Muscle of back (tissue), 11 donors: ENCODE measurements around the gene CABLES2. TPM values are rescaled to one million over a fixed set of nuclear protein-coding genes. Genes with fewer than 3 reads are reported as not detected.

Source experiments
- DNase-seq, 3 donors: peaks; one replicate each; pipeline versions ENCODE4 v3.0.0 to v3.0.0-alpha.2; 2013
- polyA plus RNA-seq, 10 donors: library from polyadenylated mRNA; unstranded; fragments of 120-200 nt; gene quantifications; one replicate each; pipeline ENCODE4 v1.2.1, GENCODE V29; 2013; ENCODE audit not compliant: insufficient read length in 10 of 10

The CABLES2 gene
- polyA plus RNA-seq, 10 donors = 4.0 to 8.0 (median 5.2) TPM

GRCh38 chr20:62372042-62372993, 34.8 kb downstream of the CABLES2 start:
- no peak for DNase-seq

GRCh38 chr20:62371588-62372041, 35.5 kb downstream of the CABLES2 start:
- no peak for DNase-seq

DNA sequence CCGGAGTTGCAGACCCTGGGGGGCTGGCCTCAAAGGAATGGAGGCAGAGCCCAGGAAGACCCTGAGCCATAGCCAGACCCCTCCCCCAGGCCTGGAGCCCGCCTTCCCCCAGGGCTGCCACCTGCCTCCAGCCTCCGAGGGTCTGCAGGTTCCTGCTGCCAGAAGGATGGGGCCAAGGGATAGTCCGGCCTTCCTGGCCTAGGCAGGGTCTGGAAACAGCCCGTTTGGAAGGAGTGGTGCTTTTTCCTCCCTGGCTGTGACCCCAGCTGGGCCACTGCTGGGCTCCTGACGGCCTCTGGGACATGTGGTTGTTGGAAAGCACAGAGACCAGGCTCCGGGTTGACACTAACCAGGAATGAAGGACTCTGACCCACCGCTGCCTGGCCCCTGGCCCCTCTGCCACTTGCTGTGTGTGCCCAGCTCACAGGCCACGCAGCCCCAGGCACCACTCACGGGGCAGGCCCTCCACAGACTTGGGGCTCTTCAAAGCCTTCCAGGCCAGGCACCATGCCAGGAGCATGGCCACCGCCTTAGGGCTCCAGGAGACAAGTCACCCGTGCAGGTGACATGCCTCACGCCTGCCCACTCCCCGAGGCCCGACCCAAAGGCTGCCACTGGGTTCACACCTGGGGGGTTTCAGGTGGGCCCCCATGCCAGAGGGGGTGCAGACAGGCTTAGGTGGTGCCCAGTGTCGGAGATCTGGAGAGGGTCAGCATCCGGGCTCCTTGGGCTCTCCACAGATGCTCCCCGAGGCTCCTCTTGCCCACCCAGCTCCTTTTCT, 36.1 kb downstream of the CABLES2 start:
- no peak for DNase-seq

DNA sequence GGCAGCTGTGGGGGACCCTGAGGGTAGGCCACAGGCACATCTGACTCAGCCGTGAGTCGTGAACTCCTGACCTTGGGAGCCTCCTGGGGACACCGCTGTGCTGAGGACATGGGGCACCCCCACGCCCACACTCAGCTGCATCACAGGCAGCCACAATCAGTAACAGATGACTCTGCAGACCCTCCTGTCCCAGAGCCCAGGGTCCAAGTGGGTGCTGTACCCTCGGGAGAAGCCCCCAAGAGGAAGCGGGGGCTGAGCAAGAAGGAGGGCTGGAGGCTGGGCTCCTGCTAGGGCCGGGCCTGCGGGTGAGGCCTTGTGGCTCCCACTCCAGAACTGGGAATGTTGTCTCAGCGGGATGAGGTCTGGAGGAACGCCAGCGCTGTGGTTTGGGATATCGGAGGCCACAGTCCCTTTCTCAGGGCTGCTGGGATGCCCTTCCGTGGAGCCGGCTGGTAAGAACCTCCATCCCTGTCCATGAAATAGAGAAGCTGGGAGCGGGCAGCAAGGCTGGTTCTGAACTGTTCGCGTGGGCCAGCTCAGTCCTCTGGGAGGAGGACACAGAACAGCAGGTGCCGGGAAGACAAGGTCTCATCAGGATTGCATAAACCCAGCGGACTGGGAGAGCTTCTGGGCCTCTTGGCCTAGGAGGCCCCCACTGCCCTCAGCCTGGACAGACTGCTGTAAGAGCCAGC, 36.8 kb downstream of the CABLES2 start:
- no peak for DNase-seq

DNA sequence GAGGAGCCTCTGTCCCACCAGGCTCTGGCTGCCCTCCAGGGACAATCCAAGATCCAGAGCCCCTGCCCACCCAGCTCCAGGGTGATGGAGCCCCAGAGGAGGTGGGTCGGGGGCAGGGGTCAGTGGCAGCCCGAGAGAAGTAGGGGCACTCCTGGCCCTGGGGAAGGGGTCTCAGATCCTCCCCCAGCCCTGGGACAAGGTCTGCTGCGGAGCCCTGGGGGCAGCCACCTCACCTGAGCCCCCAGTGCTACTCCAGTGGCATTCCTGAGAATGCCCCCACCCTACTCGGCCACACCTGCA, 37.3 kb downstream of the CABLES2 start:
- no peak for DNase-seq

DNA sequence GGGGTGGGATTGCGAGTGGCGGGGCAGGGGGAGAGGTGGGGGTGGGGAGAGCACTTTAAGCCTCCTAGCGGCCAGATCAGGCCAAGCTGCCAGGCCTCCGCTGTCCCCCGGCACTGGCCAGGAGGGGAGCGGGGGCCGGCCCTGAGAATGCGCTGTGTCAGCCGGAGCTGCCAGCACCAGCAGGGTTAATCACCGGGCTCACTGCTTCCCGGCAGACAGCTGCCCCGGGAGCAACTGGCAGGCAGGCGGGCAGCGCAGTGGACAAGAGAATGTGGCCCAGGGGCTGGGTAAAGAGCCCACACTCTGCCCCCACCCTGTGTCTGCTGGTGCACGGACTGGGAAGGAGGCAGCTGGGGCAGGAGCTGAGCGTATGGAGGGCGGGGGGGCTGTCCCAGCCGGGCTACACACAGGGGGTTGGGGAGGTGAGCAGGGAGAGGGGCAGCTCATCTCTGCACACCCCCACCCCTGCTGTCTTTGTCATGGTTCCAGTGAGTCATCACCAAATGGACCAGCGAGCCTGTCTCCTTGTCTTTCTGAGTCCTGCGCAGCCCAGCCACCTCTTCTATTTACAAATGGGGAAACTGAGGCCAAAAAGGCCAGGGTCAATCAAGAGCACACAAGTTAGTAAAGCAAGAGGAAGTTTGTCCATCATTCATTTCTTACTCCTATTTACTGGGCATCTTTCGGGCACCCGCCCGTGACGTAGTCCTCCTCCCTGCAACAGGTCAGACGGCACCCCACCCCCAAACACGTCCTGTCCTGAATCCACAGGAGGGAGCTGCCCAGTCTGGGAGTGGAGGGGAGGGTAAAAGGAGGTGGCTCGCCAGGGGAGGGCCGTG, 37.9 kb downstream of the CABLES2 start:
- peak in 2 of 3 donors; percentile 64 to 76 for DNase-seq

DNA sequence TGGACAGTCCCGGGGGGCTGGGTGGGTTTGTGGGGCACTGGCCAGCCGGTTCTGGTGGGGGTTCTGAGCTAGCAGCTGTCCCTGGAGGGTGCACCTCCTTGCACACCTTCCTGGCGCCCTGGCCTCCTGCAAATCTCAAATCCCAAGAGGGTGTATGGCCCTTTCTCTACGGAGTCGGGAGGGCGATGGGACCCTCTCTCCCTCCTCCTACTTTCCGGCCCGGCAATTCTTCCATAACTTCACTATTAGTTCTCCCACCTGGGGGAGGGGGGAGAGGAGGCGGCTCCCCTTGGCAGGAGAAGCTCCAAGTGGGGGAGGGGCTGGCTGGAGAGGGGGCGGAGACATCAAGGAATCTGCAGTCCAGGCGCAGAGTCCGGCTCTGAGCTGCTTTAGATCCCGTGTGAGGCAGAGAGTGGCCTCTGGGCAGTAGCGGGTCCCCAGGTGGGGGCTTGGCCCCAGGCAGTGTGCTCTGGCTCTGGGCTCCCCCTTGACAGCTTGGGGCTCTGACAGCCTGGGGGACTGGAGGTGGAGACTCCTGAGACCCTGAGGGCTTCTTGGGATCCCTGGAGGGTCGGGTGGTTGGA, 38.6 kb downstream of the CABLES2 start:
- DNase-seq = peak in 1 of 3 donors; percentile 60

DNA sequence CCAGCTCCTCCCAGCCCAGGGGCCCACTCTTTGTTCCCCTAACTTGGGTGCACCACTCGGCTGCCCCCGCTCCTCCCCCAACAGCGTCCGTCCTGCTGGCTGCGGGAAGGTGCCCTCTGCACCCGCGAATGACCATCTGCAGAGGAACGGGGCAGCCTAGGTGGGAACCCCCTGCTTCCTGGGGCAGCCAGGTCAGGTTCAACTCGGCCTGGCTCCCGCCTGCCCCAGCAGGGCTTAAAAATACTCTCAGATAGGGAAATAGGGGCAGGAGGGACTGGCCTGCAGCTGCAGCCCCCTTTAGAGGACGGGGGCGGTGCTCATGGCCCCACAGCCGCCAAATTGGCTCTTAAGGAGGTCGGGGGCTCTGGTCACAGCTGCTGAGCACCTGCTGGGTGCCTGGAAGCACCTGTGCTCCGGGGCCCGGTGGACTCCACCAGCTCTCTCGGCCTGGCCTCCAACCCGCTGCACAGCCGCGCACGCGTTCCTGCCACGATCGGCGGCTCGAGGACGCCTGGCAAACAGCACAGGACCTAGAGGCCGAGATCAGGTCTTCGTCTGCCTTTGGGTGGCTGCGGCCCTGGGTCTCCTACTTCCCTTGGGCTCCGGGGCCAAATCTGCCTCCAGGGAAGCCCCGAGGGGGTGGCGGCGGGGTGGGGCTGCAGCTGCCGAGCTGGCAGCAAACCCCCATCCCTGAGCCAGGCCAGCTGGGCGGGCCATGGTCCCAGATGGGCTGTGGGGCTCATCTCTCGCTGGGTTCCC, 39.3 kb downstream of the CABLES2 start:
- DNase-seq = peak in 1 of 3 donors; percentile 77

DNA sequence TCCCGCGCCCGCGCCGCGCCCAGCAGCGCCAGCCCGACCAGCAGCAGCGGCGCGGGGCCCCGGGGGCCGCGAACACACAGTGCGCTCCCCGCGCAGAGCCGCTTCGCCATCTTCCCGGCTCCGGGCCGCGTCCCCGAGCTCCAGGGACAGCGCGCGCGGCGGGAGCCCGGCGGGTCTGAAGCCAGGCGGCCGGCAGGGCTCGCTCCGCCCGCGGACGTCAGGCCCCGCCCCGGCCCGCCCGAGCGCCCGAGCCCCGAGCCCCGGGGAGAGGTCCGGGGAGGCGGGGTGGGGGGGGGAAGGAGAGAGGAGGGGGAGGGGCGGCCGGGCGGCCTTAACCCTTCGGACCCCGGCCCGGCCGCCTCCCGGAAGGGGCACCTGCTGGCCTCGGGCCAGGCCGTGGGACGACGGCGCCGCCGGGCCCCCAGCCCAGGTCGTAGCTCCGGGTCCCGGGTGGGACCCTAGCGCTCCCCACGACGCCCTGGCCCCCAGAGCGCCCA, 39.9 kb downstream of the CABLES2 start, which contains the start of gene LAMA5:
TSS of gene LAMA5 (minus strand) at position 177 of the 497 bp plus-strand sequence. CDS start at position 110, 67 bp downstream.
- peak in 1 of 3 donors; percentile 52 for DNase-seq

- DNase-seq = no peak
Measured at GRCh38 chr20:62366370-62367135, 40.5 kb downstream of the CABLES2 start.

GRCh38 chr20:62365814-62366369, 41.2 kb downstream of the CABLES2 start:
- DNase-seq = no peak

GRCh38 chr20:62364911-62365736, 42.0 kb downstream of the CABLES2 start:
- DNase-seq = no peak

DNA sequence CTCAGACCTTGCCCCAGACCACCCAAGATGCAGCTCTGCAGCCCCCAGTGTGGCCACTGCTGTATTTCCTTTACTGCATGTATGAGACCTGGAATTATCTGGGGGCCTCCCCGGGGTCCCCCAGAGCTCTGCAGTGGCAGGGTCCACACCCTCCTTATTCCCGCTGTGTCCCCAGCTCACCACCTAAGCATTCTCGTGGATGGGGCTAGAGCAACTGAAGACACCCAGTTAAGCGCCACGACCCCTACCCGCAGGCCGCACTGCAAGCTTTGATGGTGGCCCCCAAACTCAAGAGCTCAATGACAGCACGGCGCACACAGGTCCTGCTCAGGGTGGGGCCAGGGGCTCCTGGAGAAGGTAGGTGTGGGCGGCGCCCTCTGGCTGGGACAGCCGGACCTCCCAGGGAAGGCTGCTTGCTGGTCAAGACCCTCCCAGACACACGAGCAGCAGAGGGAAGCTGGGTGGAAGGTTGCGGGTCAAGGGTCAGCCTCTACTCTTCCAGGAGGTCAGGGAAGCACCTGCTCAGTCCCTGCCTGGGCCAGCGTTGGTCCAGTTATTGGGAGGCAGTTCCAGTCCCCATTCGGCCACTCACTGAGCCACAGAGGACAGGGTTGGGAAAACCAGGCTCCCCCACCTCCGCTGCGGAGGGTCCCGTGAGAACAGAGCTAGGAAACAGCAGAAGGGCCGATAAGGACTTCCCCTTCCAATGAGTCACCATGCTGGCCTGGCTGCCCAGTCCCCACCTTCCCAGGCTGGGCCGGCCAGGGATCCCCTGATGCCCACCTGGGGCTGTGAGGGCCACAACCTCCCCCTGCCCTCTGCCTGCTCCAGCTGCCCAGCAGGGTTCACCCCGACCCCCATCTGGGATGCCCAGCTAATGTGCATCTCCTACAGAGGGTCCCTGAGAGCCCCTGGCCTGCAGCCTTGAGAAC, 42.9 kb downstream of the CABLES2 start:
- no peak for DNase-seq

- DNase-seq = peak in 1 of 3 donors; percentile 45
Measured at GRCh38 chr20:62362991-62363919, 43.8 kb downstream of the CABLES2 start.

DNA sequence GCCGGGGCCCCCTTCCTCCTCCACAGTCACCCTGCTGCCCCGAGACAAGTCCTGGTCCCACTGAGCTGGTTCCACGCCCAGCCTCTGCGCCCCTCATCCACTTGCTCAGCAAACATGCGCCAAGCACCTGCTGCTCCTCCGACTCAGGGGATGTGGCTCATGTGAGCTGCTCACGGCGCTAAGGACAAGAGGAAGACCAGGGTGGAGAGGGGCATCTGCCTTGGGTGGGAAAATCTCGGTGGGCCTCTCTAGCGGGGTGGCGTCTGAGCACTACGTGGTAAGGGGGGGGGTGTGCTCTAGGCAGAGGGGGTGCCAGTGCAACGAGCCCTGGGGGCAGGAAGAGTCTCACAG, 44.5 kb downstream of the CABLES2 start:
- no peak for DNase-seq
